ENCODE data around the gene BRD7. TPM values are rescaled to one million over a fixed set of nuclear protein-coding genes. Genes with fewer than 3 reads are reported as not detected.

The BRD7 gene
- total RNA-seq, 1 experiment from 2014 or later, result 45.6 TPM

GRCh38 chr16:50393416-50393815 is 24.6 kb upstream of the BRD7 start:
- DNase-seq (ENCODE audit: low read depth, low spot score) (no peak), ATAC-seq (no peak)
- BruUV-seq (replicated peaks), result no TSS peak
- in situ Hi-C loops (cut with HindIII; ENCODE audit: low pct_unique_long_range_greater_than_20kb, low sequenced_read_pairs), result no loop called here
- intact Hi-C loops (cut with micrococcal nuclease; ENCODE audit: unreplicated experiment), result no loop called here
- ChIA-PET POLR2A (no interaction called here), CTCF (no interaction called here)
- H3K4me1 ChIP-seq (ENCODE audit: control insufficient read depth, insufficient read depth, low read length), result no peaks in the 10 kb centered on the region
- TF ChIP-seq, protein P1, sequence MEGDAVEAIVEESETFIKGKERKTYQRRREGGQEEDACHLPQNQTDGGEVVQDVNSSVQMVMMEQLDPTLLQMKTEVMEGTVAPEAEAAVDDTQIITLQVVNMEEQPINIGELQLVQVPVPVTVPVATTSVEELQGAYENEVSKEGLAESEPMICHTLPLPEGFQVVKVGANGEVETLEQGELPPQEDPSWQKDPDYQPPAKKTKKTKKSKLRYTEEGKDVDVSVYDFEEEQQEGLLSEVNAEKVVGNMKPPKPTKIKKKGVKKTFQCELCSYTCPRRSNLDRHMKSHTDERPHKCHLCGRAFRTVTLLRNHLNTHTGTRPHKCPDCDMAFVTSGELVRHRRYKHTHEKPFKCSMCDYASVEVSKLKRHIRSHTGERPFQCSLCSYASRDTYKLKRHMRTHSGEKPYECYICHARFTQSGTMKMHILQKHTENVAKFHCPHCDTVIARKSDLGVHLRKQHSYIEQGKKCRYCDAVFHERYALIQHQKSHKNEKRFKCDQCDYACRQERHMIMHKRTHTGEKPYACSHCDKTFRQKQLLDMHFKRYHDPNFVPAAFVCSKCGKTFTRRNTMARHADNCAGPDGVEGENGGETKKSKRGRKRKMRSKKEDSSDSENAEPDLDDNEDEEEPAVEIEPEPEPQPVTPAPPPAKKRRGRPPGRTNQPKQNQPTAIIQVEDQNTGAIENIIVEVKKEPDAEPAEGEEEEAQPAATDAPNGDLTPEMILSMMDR (IDR thresholded peaks at IDR 0.05), result no peak
- no peak for TF ChIP-seq POLR2AphosphoS5 (IDR thresholded peaks at IDR 0.05; ENCODE audit: low read depth, low read length)
- TF ChIP-seq TCF7L2 (IDR thresholded peaks at IDR 0.05; ENCODE audit: low read depth, low read length), result no peak
- no peak for TF ChIP-seq SIN3A (IDR thresholded peaks at IDR 0.05; ENCODE audit: borderline replicate concordance, insufficient read depth, low read depth, low read length)
- TF ChIP-seq, protein P2, sequence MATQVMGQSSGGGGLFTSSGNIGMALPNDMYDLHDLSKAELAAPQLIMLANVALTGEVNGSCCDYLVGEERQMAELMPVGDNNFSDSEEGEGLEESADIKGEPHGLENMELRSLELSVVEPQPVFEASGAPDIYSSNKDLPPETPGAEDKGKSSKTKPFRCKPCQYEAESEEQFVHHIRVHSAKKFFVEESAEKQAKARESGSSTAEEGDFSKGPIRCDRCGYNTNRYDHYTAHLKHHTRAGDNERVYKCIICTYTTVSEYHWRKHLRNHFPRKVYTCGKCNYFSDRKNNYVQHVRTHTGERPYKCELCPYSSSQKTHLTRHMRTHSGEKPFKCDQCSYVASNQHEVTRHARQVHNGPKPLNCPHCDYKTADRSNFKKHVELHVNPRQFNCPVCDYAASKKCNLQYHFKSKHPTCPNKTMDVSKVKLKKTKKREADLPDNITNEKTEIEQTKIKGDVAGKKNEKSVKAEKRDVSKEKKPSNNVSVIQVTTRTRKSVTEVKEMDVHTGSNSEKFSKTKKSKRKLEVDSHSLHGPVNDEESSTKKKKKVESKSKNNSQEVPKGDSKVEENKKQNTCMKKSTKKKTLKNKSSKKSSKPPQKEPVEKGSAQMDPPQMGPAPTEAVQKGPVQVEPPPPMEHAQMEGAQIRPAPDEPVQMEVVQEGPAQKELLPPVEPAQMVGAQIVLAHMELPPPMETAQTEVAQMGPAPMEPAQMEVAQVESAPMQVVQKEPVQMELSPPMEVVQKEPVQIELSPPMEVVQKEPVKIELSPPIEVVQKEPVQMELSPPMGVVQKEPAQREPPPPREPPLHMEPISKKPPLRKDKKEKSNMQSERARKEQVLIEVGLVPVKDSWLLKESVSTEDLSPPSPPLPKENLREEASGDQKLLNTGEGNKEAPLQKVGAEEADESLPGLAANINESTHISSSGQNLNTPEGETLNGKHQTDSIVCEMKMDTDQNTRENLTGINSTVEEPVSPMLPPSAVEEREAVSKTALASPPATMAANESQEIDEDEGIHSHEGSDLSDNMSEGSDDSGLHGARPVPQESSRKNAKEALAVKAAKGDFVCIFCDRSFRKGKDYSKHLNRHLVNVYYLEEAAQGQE (IDR thresholded peaks at IDR 0.05; ENCODE audit: insufficient read depth in 1 of 2, low read depth in 2 of 2, low read length in 1 of 2), result no peak
- H3K4me3 ChIP-seq (ENCODE audit: low read depth in 2 of 2, low read length in 2 of 2), result no peak overlapping the region
- no peaks in the 10 kb centered on the region for H3K9me3 ChIP-seq (ENCODE audit: control insufficient read depth, insufficient read depth, low read depth, low read length)
- no peaks in the 10 kb centered on the region for H3K36me3 ChIP-seq (ENCODE audit: control insufficient read depth, insufficient read depth, low read length)
- no peaks in the 10 kb centered on the region for H3K27me3 ChIP-seq (ENCODE audit: control insufficient read depth, insufficient read depth, low read length)
- no peak overlapping the region for H3K27ac ChIP-seq (ENCODE audit: low read length)

DNA sequence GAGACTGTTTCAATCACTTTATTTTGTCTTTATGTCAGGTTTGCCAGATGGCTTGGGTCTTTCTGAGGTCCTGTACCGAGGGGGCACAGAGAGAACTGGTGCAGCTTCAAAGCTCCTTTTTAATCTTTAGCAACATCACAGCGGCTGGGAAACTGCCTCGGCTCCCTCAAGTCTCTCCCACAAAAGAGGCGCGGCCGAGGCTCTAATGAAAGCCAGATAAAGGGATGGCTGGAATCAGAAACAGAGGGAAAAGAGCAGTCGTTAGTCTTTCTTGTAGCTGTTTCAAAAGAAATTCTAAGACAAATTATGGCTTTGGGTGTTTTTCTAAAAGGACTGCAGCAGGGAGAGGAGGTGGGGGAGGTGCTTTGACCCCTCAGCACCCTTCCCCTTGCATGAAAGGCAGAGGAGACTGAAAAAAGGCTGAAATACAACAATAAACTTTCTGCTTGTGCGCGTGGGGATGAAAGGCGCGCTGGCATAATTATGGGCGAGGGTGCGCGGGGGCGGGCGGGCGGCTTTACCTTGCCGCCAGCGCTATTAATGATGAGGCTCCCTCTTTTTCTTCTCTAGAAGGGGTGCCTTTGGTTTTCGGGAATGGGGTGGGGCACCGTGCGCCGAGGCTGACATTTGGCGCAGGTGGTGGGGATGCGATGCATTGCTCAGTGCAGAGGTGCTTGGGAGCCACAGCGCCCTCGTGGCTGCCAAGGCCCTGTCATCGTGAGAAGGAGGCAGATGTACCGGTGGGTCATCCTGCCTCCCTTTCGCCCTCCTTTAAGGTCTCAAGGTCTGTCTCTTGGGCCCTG is 22.3 kb upstream of the BRD7 start:
- DNase-seq (ENCODE audit: low read depth, low spot score) (no peak), ATAC-seq (no peak)
- Histone ChIP-seq H3K4me1 (ENCODE audit: control insufficient read depth, insufficient read depth, low read length) (no peaks in the 10 kb centered on the region), H3K36me3 (ENCODE audit: control insufficient read depth, insufficient read depth, low read length) (no peaks in the 10 kb centered on the region), H3K9me3 (ENCODE audit: control insufficient read depth, insufficient read depth, low read depth, low read length) (no peaks in the 10 kb centered on the region), H3K27me3 (ENCODE audit: control insufficient read depth, insufficient read depth, low read length) (no peaks in the 10 kb centered on the region), H3K4me3 (ENCODE audit: low read depth in 2 of 2, low read length in 2 of 2) (no peak overlapping the region), H3K27ac (ENCODE audit: low read length) (no peak overlapping the region)
- ChIA-PET CTCF (no interaction called here), POLR2A (no interaction called here)
- TF ChIP-seq, protein P1 (IDR thresholded peaks at IDR 0.05), result no peak
- TF ChIP-seq TCF7L2 (IDR thresholded peaks at IDR 0.05; ENCODE audit: low read depth, low read length) (no peak), POLR2AphosphoS5 (IDR thresholded peaks at IDR 0.05; ENCODE audit: low read depth, low read length) (no peak), SIN3A (IDR thresholded peaks at IDR 0.05; ENCODE audit: borderline replicate concordance, insufficient read depth, low read depth, low read length) (no peak)
- TF ChIP-seq, protein P2 (IDR thresholded peaks at IDR 0.05; ENCODE audit: insufficient read depth in 1 of 2, low read depth in 2 of 2, low read length in 1 of 2), result no peak
- BruUV-seq (replicated peaks), result no TSS peak
- in situ Hi-C loops (cut with HindIII; ENCODE audit: low pct_unique_long_range_greater_than_20kb, low sequenced_read_pairs) (no loop called here), intact Hi-C loops (cut with micrococcal nuclease; ENCODE audit: unreplicated experiment) (no loop called here)
